ENCODE results near the gene FNTB.

DNA sequence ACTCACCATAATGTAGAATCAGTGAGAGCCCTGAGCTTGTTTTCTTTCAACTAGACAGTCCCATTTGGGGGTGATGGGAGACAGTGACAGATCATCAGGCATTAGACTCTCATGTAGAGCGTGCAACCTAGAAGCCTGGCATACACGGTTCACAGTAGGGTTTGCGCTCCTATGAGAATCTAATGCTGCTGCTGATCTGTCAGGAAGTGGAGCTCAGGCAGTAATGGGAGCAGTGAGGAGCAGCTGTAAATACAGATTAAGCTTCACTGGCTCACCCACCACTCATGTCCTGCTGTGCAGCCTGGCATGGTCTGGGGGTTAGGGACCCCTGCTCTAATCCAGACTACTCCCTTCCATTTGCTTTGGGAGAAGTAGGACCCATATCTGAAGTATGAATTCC is 55.6 kb downstream of the FNTB start:
- no peak for TF ChIP-seq MXI1 (IDR thresholded peaks at IDR 0.05; ENCODE audit: borderline replicate concordance, low read depth, low read length)
- TF ChIP-seq, protein P1, sequence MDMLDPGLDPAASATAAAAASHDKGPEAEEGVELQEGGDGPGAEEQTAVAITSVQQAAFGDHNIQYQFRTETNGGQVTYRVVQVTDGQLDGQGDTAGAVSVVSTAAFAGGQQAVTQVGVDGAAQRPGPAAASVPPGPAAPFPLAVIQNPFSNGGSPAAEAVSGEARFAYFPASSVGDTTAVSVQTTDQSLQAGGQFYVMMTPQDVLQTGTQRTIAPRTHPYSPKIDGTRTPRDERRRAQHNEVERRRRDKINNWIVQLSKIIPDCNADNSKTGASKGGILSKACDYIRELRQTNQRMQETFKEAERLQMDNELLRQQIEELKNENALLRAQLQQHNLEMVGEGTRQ (IDR thresholded peaks at IDR 0.05; ENCODE audit: low read depth, low read length) = no peak
- TF ChIP-seq, protein P1 (CRISPR knock-in tag; IDR thresholded peaks at IDR 0.05; ENCODE audit: borderline replicate concordance) = no peak
- TF ChIP-seq, protein P2, sequence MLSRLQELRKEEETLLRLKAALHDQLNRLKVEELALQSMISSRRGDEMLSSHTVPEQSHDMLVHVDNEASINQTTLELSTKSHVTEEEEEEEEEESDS (CRISPR knock-in tag; IDR thresholded peaks at IDR 0.05; ENCODE audit: borderline replicate concordance) = no peak
- TF ChIP-seq TGIF2 (CRISPR knock-in tag; IDR thresholded peaks at IDR 0.05) = no peak
- TF ChIP-seq, protein P3, sequence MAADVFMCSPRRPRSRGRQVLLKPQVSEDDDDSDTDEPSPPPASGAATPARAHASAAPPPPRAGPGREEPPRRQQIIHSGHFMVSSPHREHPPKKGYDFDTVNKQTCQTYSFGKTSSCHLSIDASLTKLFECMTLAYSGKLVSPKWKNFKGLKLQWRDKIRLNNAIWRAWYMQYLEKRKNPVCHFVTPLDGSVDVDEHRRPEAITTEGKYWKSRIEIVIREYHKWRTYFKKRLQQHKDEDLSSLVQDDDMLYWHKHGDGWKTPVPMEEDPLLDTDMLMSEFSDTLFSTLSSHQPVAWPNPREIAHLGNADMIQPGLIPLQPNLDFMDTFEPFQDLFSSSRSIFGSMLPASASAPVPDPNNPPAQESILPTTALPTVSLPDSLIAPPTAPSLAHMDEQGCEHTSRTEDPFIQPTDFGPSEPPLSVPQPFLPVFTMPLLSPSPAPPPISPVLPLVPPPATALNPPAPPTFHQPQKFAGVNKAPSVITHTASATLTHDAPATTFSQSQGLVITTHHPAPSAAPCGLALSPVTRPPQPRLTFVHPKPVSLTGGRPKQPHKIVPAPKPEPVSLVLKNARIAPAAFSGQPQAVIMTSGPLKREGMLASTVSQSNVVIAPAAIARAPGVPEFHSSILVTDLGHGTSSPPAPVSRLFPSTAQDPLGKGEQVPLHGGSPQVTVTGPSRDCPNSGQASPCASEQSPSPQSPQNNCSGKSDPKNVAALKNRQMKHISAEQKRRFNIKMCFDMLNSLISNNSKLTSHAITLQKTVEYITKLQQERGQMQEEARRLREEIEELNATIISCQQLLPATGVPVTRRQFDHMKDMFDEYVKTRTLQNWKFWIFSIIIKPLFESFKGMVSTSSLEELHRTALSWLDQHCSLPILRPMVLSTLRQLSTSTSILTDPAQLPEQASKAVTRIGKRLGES (CRISPR knock-in tag; IDR thresholded peaks at IDR 0.05; ENCODE audit: borderline replicate concordance) = no peak
- TF ChIP-seq KLF16 (CRISPR knock-in tag; IDR thresholded peaks at IDR 0.05) = no peak
